Upper lobe of left lung (tissue), 6 donors: ENCODE data around the gene NEU4. TPM values are rescaled to one million over a fixed set of nuclear protein-coding genes. Genes with fewer than 3 reads are reported as not detected.
"Not testable (repeated sequence)": the region's sequence is repeated elsewhere in the genome, so short reads cannot be mapped to it uniquely, and the experiment has no call there.

ENCODE experiments used
- ATAC-seq, 2 donors: fragments of 200-7000 bp; cut with Tn5 transposase; one replicate each; pipeline ENCODE4 v1.9.1; 2022; ENCODE audit warnings: mild to moderate bottlenecking in 2 of 2, moderate library complexity in 2 of 2; ENCODE audit not compliant: low FRiP score in 2 of 2
- DNase-seq, 2 donors: peaks; one replicate each; pipeline ENCODE4 v3.0.0-alpha.2; 2019 to 2020
- H3K27ac ChIP-seq, 4 donors: fragments of 200-600 bp; sonication (generic); one replicate each; pipeline ENCODE4 v1.5.1; 2016 to 2019
- H3K27me3 ChIP-seq, 4 donors: fragments of 200-600 bp; sonication (generic); one replicate each; pipeline ENCODE4 v1.5.1; 2017 to 2019
- H3K36me3 ChIP-seq, 4 donors: fragments of 200-600 bp; sonication (generic); one replicate each; pipeline ENCODE4 v1.5.1; 2016 to 2019
- H3K4me1 ChIP-seq, 4 donors: fragments of 200-600 bp; sonication (generic); one replicate each; pipeline ENCODE4 v1.5.1; 2018 to 2019
- H3K4me3 ChIP-seq, 4 donors: fragments of 200-600 bp; sonication (generic); one replicate each; pipeline ENCODE4 v1.5.1; 2017 to 2019; ENCODE audit warnings: mild to moderate bottlenecking in 2 of 4, moderate library complexity in 1 of 4
- H3K9me3 ChIP-seq, 4 donors: fragments of 200-600 bp; sonication (generic); one replicate each; pipeline ENCODE4 v1.5.1; 2018 to 2019
- CTCF ChIP-seq, 6 experiments: fragments of 450-650 bp in 4 of 6; fragments of 200-600 bp in 2 of 6; sonication (generic) in 2 of 6; IDR thresholded peaks; one replicate each; pipeline ENCODE4 v1.5.1; 2016 to 2019; ENCODE audit warnings: antibody characterized with exemption in 6 of 6
- EP300 ChIP-seq, 4 donors: sonication (generic); formaldehyde crosslinking; IDR thresholded peaks; one replicate each; pipeline ENCODE4 v1.5.1; 2017; ENCODE audit warnings: antibody characterized with exemption in 4 of 4, control low read depth in 2 of 4
- POLR2A ChIP-seq, 4 donors: fragments of 450-650 bp; IDR thresholded peaks; one replicate each; pipeline ENCODE4 v1.5.1; 2016 to 2017; ENCODE audit warnings: antibody characterized with exemption in 4 of 4, mild to moderate bottlenecking in 2 of 4
- POLR2AphosphoS5 ChIP-seq, 2 donors: sonication (generic); formaldehyde crosslinking; IDR thresholded peaks; one replicate each; pipeline ENCODE4 v1.5.1; 2017; ENCODE audit warnings: antibody characterized with exemption in 2 of 2
- WGBS, 2 donors: methylation state at CpG; one replicate each; pipeline ENCODE4 v1.1.5; 2017 to 2018; 5-methylcytosine and 5-hydroxymethylcytosine counted together
- total RNA-seq, 6 donors: library from RNA; depleted of rRNA in 4 of 6; stranded (reverse); fragments of >200 nt in 4 of 6; gene quantifications; one replicate each; pipeline versions ENCODE4 v1.1.0 to v1.2.1, GENCODE V29; 2016 to 2021
- donor health status: DM: no; HTN: no; CAD: no; lungs with moderate emphysema.
- donor health status: DM: no; HTN: yes; CAD: no; lungs with severe emphysema.

NEU4 gene
- total RNA-seq, 6 donors from 2014 or later = 2.9 TPM; not detected in 5

- H3K9me3 ChIP-seq = no peaks in the 10 kb centered on the region
- DNase-seq = peak in 1 of 2 donors; percentile 72
- no peaks in the 10 kb centered on the region for H3K36me3 ChIP-seq
- peaks cover 0 to 20% (median 4%) of the 10 kb centered on the region in 4 donors for H3K4me1 ChIP-seq
- H3K4me3 ChIP-seq = no peak overlapping the region
- WGBS, 2 donors = 86 to 90% methylated on average over 27 to 30 of the region's 31 CpGs
- no peaks in the 10 kb centered on the region for H3K27me3 ChIP-seq
- no peak overlapping the region for H3K27ac ChIP-seq
- TF ChIP-seq CTCF (IDR thresholded peaks at IDR 0.05) (no peak), POLR2AphosphoS5 (IDR thresholded peaks at IDR 0.05) (no peak), POLR2A (IDR thresholded peaks at IDR 0.05) (no peak), EP300 (IDR thresholded peaks at IDR 0.05) (no peak)
- no peak for ATAC-seq
Measured at GRCh38 chr2:241820625-241821384, 11.8 kb downstream of the NEU4 start.

- 58 to 68% methylated on average over 25 to 28 of the region's 28 CpGs for WGBS, 2 donors
- DNase-seq = peak in 1 of 2 donors; percentile 53
- no peak for ATAC-seq
- no peak for TF ChIP-seq POLR2AphosphoS5 (IDR thresholded peaks at IDR 0.05)
- no peak for TF ChIP-seq POLR2A (IDR thresholded peaks at IDR 0.05)
- TF ChIP-seq CTCF (IDR thresholded peaks at IDR 0.05) = no peak
- TF ChIP-seq EP300 (IDR thresholded peaks at IDR 0.05) = no peak
- H3K27me3 ChIP-seq = no peaks in the 10 kb centered on the region
- peaks cover 0 to 20% (median 4%) of the 10 kb centered on the region in 4 donors for H3K4me1 ChIP-seq
- no peaks in the 10 kb centered on the region for H3K36me3 ChIP-seq
- peaks cover under 1 to 2% (median 1%) of the 10 kb centered on the region in 4 donors for H3K9me3 ChIP-seq
- H3K4me3 ChIP-seq = no peak overlapping the region
- H3K27ac ChIP-seq = no peak overlapping the region
Measured at GRCh38 chr2:241821460-241822263, 12.7 kb downstream of the NEU4 start.

- Histone ChIP-seq H3K27me3 (no peaks in the 10 kb centered on the region), H3K27ac (no peak overlapping the region), H3K4me1 (peaks cover 0 to 14% (median 4%) of the 10 kb centered on the region in 4 donors), H3K36me3 (no peaks in the 10 kb centered on the region), H3K4me3 (no peak overlapping the region), H3K9me3 (peaks cover 5 to 7% (median 7%) of the 10 kb centered on the region in 4 donors)
- TF ChIP-seq POLR2A (IDR thresholded peaks at IDR 0.05) (no peak), POLR2AphosphoS5 (IDR thresholded peaks at IDR 0.05) (no peak), CTCF (IDR thresholded peaks at IDR 0.05) (no peak), EP300 (IDR thresholded peaks at IDR 0.05) (no peak)
- 84 to 86% methylated on average over 14 of the region's 14 CpGs for WGBS, 2 donors
- ATAC-seq (no peak), DNase-seq (peak in 1 of 2 donors; percentile 39)
Measured at GRCh38 chr2:241822264-241822623, 13.3 kb downstream of the NEU4 start.

GRCh38 chr2:241823531-241824437, 14.8 kb downstream of the NEU4 start:
- H3K4me3 ChIP-seq, H3K27ac ChIP-seq, H3K36me3 ChIP-seq, H3K27me3 ChIP-seq, ATAC-seq, H3K4me1 ChIP-seq: not testable (repeated sequence)
- 87% methylated on average over 44 to 45 of the region's 45 CpGs for WGBS, 2 donors
- peak in 1 of 2 donors; percentile 63 for DNase-seq
- peaks cover 9 to 15% (median 12%) of the 10 kb centered on the region in 4 donors for H3K9me3 ChIP-seq
